ENCODE measurements around the gene ZC2HC1B.

The ZC2HC1B gene

DNA sequence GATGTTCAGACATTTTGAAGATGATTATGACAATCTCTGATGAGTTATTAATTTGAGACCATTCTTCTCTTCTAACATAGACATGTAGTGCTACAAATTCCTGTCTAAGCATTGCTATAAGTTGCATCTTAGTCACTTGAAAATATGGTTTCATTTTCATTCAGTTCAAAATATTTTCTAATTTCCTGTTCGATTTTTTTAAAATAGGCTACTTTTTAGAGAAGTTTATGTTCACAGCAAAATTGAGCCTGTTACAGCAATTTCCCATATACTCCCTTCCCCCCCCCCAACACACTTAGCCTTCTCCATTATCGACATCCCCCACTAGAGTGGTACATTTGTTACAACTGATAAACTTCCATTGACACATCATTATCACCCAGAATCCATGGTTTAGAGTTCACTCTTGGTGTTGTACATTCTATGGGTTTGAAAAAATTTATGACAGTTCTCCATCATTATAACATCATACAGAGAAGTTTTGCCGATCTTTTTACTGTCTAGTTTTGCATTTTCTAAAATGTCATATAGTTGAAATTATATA lies 112.6 kb downstream of the ZC2HC1B start:
- Histone ChIP-seq H3K9me3 (no peaks in the 10 kb centered on the region), H3K4me3 (ENCODE audit: low read depth, low read length) (no peak overlapping the region), H3K27me3 (peaks cover 6% of the 10 kb centered on the region; the same call in 1 of the 2 replicates), H3K4me1 (no peaks in the 10 kb centered on the region), H3K36me3 (no peaks in the 10 kb centered on the region)
- DNase-seq, result no peak
- TF ChIP-seq, protein P1, sequence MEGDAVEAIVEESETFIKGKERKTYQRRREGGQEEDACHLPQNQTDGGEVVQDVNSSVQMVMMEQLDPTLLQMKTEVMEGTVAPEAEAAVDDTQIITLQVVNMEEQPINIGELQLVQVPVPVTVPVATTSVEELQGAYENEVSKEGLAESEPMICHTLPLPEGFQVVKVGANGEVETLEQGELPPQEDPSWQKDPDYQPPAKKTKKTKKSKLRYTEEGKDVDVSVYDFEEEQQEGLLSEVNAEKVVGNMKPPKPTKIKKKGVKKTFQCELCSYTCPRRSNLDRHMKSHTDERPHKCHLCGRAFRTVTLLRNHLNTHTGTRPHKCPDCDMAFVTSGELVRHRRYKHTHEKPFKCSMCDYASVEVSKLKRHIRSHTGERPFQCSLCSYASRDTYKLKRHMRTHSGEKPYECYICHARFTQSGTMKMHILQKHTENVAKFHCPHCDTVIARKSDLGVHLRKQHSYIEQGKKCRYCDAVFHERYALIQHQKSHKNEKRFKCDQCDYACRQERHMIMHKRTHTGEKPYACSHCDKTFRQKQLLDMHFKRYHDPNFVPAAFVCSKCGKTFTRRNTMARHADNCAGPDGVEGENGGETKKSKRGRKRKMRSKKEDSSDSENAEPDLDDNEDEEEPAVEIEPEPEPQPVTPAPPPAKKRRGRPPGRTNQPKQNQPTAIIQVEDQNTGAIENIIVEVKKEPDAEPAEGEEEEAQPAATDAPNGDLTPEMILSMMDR (IDR thresholded peaks at IDR 0.05; ENCODE audit: low read depth, low read length), result no peak

DNA sequence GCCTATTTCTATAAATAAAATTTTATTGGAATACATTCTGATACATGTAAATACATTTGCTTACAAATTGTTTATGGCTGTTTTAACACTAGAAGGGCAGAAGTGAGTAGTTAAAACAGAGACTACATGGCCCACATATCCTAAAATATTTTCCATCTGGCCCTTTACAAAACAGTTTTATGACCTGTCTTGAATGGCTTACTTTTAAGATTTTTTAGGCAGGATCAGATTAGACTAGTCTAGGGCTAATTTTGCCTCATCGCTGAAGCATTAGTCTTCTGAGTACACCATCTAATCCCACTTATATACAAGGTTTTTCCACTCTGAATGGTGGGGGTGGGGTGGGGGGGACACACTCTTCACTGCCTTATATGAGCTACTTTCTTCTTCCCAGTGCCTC lies 116.6 kb downstream of the ZC2HC1B start:
- Histone ChIP-seq H3K4me1 (no peaks in the 10 kb centered on the region), H3K27me3 (peaks cover 3% of the 10 kb centered on the region; the same call in 1 of the 2 replicates), H3K9me3 (no peaks in the 10 kb centered on the region), H3K36me3 (no peaks in the 10 kb centered on the region), H3K4me3 (ENCODE audit: low read depth, low read length) (no peak overlapping the region)
- no peak for DNase-seq
- TF ChIP-seq, protein P1 (IDR thresholded peaks at IDR 0.05; ENCODE audit: low read depth, low read length), result no peak

DNA sequence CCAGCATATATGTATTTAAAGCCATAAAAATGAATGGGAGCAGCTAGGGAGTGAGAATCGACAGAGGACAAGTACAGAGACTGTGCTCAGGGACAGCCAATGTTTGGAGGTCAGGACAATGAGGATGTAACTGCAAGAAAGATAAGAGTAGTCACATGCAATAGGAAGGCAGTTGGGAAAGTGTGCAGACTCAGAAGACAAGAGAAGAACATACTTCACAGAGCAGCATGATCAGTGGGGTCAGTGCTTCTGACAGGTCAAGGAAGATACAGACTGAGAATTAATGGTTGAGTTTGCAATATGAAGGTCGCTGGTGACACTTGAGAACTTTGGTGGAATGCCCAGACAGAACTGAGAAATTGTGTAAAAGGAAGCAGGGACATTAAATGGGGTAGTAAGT lies 118.7 kb downstream of the ZC2HC1B start:
- TF ChIP-seq, protein P1 (IDR thresholded peaks at IDR 0.05; ENCODE audit: low read depth, low read length), result no peak
- peaks cover 3% of the 10 kb centered on the region; the same call in 1 of the 2 replicates for H3K27me3 ChIP-seq
- H3K9me3 ChIP-seq, result no peaks in the 10 kb centered on the region
- H3K36me3 ChIP-seq, result no peaks in the 10 kb centered on the region
- no peak for DNase-seq
- no peaks in the 10 kb centered on the region for H3K4me1 ChIP-seq
- no peak overlapping the region for H3K4me3 ChIP-seq (ENCODE audit: low read depth, low read length)

DNA sequence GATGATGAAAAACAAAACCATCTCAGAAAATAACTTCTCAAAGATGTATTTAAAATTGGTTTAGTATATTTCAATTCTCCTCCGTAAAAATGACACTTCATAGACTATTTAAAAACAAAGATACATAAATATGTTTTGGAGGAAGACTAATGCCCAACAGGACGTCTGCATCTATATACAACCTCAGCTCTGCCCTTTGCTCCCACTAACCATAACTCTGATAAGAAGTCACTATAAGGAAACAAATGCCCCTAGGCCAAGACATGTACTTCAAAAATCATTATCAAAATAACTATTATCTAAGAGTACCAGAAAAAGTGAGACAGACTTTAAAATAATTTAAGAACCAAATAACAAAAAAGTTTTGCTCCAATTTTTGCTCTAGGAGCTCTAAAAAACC lies 120.4 kb downstream of the ZC2HC1B start:
- H3K27me3 ChIP-seq, result peaks cover 3% of the 10 kb centered on the region; the same call in 1 of the 2 replicates
- no peak for DNase-seq
- no peaks in the 10 kb centered on the region for H3K4me1 ChIP-seq
- H3K36me3 ChIP-seq, result no peaks in the 10 kb centered on the region
- TF ChIP-seq, protein P1 (IDR thresholded peaks at IDR 0.05; ENCODE audit: low read depth, low read length), result no peak
- no peak overlapping the region for H3K4me3 ChIP-seq (ENCODE audit: low read depth, low read length)
- H3K9me3 ChIP-seq, result no peaks in the 10 kb centered on the region

DNA sequence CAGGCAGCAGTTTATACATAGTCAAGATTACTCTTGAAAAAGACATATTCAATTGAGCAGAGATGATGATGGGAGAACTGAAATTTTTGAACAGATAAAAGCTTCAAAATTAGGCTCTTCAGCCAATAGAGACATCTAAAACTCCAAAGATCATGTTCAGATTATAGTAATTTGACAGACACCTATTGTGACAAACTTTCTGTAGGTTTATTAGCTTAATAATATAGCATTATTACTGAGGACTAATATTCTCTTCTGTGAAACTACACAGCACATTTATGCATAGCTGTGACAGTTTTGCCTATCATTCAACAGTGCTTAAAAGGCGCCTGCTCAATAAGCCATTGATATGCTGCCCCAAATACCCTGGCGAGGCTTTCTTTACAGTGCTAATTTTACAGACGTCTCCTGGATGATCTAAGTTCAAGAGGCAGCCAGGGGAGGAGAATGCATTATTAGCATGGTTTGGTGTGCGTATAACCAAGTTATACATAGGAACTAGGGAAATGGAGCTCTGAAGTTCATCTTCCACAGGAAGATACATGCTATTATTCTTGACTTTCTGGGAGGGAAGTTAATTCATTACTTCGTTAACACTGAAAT lies 122.3 kb downstream of the ZC2HC1B start:
- no peak overlapping the region for H3K4me3 ChIP-seq (ENCODE audit: low read depth, low read length)
- TF ChIP-seq, protein P1 (IDR thresholded peaks at IDR 0.05; ENCODE audit: low read depth, low read length), result no peak
- no peaks in the 10 kb centered on the region for H3K4me1 ChIP-seq
- H3K36me3 ChIP-seq, result no peaks in the 10 kb centered on the region
- no peak for DNase-seq
- no peaks in the 10 kb centered on the region for H3K9me3 ChIP-seq
- H3K27me3 ChIP-seq, result peaks cover 3% of the 10 kb centered on the region; the same call in 1 of the 2 replicates
